Measurements from ENCODE around the gene ENTPD2. TPM values are rescaled to one million over a fixed set of nuclear protein-coding genes. Genes with fewer than 3 reads are reported as not detected.

ENTPD2 gene
- total RNA-seq, 1 donor from 2014 or later: 0.19 TPM

DNA sequence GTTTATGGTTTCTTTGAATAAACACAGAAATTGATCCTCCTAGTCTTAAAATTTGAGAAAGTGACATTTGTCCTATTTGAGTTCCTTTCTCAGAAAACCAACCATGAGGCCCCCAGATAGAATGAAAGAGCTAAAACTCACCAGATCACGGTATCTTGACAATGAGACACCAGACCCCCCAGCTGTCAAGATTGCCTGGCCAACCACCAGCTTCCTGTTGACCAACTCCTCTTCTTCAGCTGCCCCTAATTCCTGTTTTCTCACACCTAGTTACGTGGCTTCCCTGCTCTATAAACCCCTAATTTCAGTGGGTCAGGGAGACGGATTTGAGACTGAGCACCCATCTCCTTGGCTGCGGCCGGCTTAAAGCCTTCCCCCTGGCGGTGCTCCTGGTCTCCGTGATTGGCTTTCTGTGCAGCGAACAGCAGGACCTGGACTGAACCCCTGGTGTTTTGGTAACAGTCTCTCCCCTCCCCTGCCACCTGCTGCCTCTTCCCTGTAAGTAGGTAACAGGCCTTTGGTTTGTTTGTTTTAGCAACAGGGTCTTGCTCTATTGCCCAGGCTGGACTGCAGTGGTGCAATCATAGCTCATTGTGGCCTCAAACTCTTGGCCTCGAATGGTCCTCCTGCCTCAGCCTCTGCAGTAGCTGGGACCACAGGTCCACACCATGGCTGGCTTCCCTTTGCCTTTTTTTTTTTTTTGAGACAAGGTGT is 4.8 kb upstream of the ENTPD2 start:
- Mint-ChIP-seq H3K27me3 (peaks cover 33% of the 10 kb centered on the region), H3K27ac (no peak overlapping the region)
- no peak for TF ChIP-seq CTCF (IDR thresholded peaks at IDR 0.05; ENCODE audit: unreplicated experiment)

DNA sequence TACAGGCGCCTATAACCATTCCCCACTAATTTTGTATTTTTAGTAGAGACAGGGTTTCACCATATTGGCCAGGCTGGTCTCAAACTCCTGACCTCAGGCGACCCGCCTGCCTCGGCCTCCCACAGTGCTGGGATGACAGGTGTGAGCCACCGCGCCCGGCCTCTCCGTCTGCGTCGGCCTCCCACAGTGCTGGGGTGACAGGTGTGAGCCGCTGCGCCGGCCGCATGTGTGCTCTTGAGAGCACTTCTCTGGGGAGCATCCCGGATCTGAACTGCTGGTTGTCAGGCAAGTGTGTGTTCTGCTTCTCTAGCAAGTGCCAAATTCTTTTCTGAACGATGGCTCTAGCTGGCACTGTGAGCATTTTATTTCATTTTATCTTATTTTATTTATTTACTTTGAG is 3.7 kb upstream of the ENTPD2 start:
- Mint-ChIP-seq H3K27me3 (peaks cover 38% of the 10 kb centered on the region), H3K4me1 (ENCODE audit: low read depth) (peaks cover 2% of the 10 kb centered on the region), H3K36me3 (ENCODE audit: insufficient read depth) (no peaks in the 10 kb centered on the region), H3K4me3 (ENCODE audit: low read depth) (no peak overlapping the region), H3K27ac (no peak overlapping the region), H3K9me3 (ENCODE audit: low read depth) (no peaks in the 10 kb centered on the region)
- no peak for TF ChIP-seq CTCF (IDR thresholded peaks at IDR 0.05; ENCODE audit: unreplicated experiment)
- DNase-seq (ENCODE audit: low spot score, unreplicated experiment): no peak

More for the DNA sequence above, 4.8 kb upstream of the ENTPD2 start:
- DNase-seq (ENCODE audit: low spot score, unreplicated experiment): no peak
- Mint-ChIP-seq H3K4me1 (ENCODE audit: low read depth) (peaks cover 2% of the 10 kb centered on the region), H3K36me3 (ENCODE audit: insufficient read depth) (no peaks in the 10 kb centered on the region), H3K4me3 (ENCODE audit: low read depth) (no peak overlapping the region), H3K9me3 (ENCODE audit: low read depth) (no peaks in the 10 kb centered on the region)

- H3K27me3 Mint-ChIP-seq: peaks cover 41% of the 10 kb centered on the region
- no peaks in the 10 kb centered on the region for H3K36me3 Mint-ChIP-seq (ENCODE audit: insufficient read depth)
- no peak for TF ChIP-seq CTCF (IDR thresholded peaks at IDR 0.05; ENCODE audit: unreplicated experiment)
- no peaks in the 10 kb centered on the region for H3K9me3 Mint-ChIP-seq (ENCODE audit: low read depth)
- no peak overlapping the region for H3K27ac Mint-ChIP-seq
- DNase-seq (ENCODE audit: low spot score, unreplicated experiment): no peak
- H3K4me1 Mint-ChIP-seq (ENCODE audit: low read depth): peaks cover 2% of the 10 kb centered on the region
- no peak overlapping the region for H3K4me3 Mint-ChIP-seq (ENCODE audit: low read depth)
These were observed 3.0 kb upstream of the ENTPD2 start for GRCh38 chr9:137056739-137057415.

DNA sequence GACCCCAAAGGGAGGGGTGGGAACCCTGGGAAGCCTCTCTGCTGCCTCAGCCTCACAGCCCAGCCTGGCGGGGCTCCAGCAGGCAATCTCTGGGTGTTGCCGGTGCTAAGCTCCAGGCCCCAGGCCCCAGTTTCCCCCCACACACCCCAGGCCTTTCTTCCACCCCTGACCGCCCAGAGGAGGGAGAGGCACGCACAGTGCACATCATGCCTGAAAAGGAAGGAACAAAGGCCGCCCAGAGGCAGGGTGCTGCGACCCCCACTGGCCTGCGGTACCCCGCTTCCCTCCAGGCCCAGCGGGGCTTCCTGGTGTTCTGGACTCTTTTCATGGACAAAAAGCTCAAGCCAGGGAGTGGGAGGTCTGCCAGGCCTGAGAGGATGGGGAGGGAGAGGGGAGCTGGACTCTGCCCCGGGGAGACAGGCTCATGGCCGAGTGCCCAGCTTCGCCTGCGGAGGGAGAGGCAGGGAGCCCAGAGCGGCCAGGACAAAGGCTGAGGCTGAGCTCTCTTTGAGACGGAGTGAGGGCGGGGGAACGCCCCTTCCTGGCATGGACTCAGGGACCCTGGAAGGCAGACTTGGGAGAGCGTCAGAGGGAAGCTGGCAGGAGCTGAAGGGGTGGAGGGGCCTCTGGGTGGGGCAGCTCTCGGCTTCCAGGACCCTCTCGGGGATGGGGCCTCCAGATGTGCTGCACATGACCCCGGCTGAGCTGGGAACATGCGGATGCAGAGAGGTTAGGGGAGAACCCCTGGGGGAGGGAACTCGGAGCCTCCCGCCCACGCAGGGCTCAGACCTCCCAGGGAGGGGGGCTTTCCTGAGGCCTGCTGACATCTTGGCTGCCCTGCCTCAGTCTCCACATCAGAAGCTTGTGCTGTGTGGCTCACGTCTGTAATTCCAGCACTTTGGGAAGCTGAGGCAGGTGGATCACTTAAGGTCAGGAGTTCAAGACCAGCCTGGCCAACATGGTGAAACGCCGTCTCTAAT is 1.8 kb upstream of the ENTPD2 start:
- no peaks in the 10 kb centered on the region for H3K36me3 Mint-ChIP-seq (ENCODE audit: insufficient read depth)
- peaks cover 41% of the 10 kb centered on the region for H3K27me3 Mint-ChIP-seq
- no peak for TF ChIP-seq CTCF (IDR thresholded peaks at IDR 0.05; ENCODE audit: unreplicated experiment)
- peaks cover 2% of the 10 kb centered on the region for H3K4me1 Mint-ChIP-seq (ENCODE audit: low read depth)
- H3K27ac Mint-ChIP-seq: no peak overlapping the region
- no peak for DNase-seq (ENCODE audit: low spot score, unreplicated experiment)
- no peaks in the 10 kb centered on the region for H3K9me3 Mint-ChIP-seq (ENCODE audit: low read depth)
- H3K4me3 Mint-ChIP-seq (ENCODE audit: low read depth): no peak overlapping the region

- Mint-ChIP-seq H3K9me3 (ENCODE audit: low read depth) (no peaks in the 10 kb centered on the region), H3K27me3 (peaks cover 45% of the 10 kb centered on the region), H3K4me1 (ENCODE audit: low read depth) (peaks cover 2% of the 10 kb centered on the region), H3K36me3 (ENCODE audit: insufficient read depth) (no peaks in the 10 kb centered on the region), H3K27ac (no peak overlapping the region), H3K4me3 (ENCODE audit: low read depth) (no peak overlapping the region)
- DNase-seq (ENCODE audit: low spot score, unreplicated experiment): no peak
- TF ChIP-seq CTCF (IDR thresholded peaks at IDR 0.05; ENCODE audit: unreplicated experiment): no peak
These were observed 1.1 kb upstream of the ENTPD2 start for GRCh38 chr9:137054932-137055384.

All from progenitor cell of endocrine pancreas (in vitro differentiated cells).